GM21381 (cell line): ENCODE data around the gene AGAP1.

Experiments
- ATAC-seq: cut with Tn5 transposase; IDR thresholded peaks from one replicate; pipeline ENCODE4 v1.9.1; 2021; ENCODE audit warnings: mild to moderate bottlenecking, moderate library complexity; ENCODE audit not compliant: unreplicated experiment

The AGAP1 gene

GRCh38 chr2:235486729-235487128 is 7.1 kb upstream of the AGAP1 start:
- no peak for ATAC-seq

- no peak for ATAC-seq
Observed at GRCh38 chr2:235489897-235490296, 3.9 kb upstream of the AGAP1 start.

GRCh38 chr2:235492850-235493344 is 946 bp upstream of the AGAP1 start:
- ATAC-seq, result no peak

- peak; percentile 16 for ATAC-seq
Observed at GRCh38 chr2:235493402-235493774, 455 bp upstream of the AGAP1 start.

GRCh38 chr2:235494716-235495372 is 1.0 kb downstream of the AGAP1 start:
- no peak for ATAC-seq

- ATAC-seq, result no peak
Observed at GRCh38 chr2:235495373-235496238, 1.8 kb downstream of the AGAP1 start.

- no peak for ATAC-seq
Observed at GRCh38 chr2:235496239-235496621, 2.4 kb downstream of the AGAP1 start.

- no peak for ATAC-seq
Observed at GRCh38 chr2:235497096-235497495, 3.3 kb downstream of the AGAP1 start.

GRCh38 chr2:235498541-235498940 is 4.7 kb downstream of the AGAP1 start:
- ATAC-seq, result no peak

GRCh38 chr2:235498946-235499812 is 5.3 kb downstream of the AGAP1 start:
- no peak for ATAC-seq

GRCh38 chr2:235500110-235500760 is 6.4 kb downstream of the AGAP1 start:
- ATAC-seq, result no peak

- no peak for ATAC-seq
Observed at GRCh38 chr2:235500761-235501672, 7.2 kb downstream of the AGAP1 start.

- ATAC-seq, result no peak
Observed at GRCh38 chr2:235501673-235502031, 7.8 kb downstream of the AGAP1 start.

- ATAC-seq, result no peak
Observed at GRCh38 chr2:235502336-235502735, 8.5 kb downstream of the AGAP1 start.

- ATAC-seq, result no peak
Observed at GRCh38 chr2:235504441-235505180, 10.8 kb downstream of the AGAP1 start.

- no peak for ATAC-seq
Observed at GRCh38 chr2:235505181-235505741, 11.4 kb downstream of the AGAP1 start.

GRCh38 chr2:235506291-235506996 is 12.6 kb downstream of the AGAP1 start:
- no peak for ATAC-seq

- ATAC-seq, result no peak
Observed at GRCh38 chr2:235506997-235507615, 13.3 kb downstream of the AGAP1 start.
